ENCODE results near the gene GALNT9.
"Not testable (repeated sequence)": the region's sequence is repeated elsewhere in the genome, so short reads cannot be mapped to it uniquely, and the experiment has no call there.

The GALNT9 gene

DNA sequence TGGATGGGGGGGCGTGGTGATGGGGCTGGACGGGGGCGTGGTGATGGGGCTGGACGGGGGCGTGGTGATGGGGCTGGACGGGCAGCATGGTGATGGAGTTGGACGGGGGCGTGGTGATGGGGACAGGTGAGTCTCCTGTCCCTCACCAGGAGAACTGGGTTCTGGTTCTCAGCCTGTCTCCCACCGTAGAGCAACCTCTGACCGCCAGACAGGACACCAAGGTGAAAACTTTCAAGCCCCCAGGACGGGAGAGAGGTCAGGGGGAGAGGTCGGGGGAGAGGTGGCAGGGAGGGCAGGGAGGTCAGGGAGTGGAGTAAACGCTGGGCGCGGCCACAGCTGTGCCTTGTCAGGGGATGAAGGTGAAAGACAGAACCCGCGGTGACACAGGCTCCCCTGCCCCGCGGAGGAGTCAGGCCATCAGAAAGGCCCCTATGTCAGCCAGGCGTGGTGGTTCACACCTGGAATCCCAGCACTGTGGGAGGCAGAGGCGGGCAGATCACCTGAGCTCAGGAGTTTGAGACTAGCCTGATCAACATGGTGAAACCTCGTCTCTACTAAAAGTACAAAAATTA, 84.6 kb downstream of the GALNT9 start:
- in situ Hi-C loops (cut with HindIII; ENCODE audit: low sequenced_read_pairs) = no loop called here
- DNase-seq (ENCODE audit: low read depth) = no peak
- H3K4me3 ChIP-seq (ENCODE audit: low read depth, low read length) = no peak overlapping the region
- no peak for TF ChIP-seq CTCF (IDR thresholded peaks at IDR 0.05; ENCODE audit: low read depth, low read length, missing control alignments)

GRCh38 chr12:132243596-132244310, 85.6 kb downstream of the GALNT9 start:
- in situ Hi-C loops (cut with HindIII; ENCODE audit: low sequenced_read_pairs) = no loop called here
- H3K4me3 ChIP-seq (ENCODE audit: low read depth, low read length) = no peak overlapping the region
- no peak for TF ChIP-seq CTCF (IDR thresholded peaks at IDR 0.05; ENCODE audit: low read depth, low read length, missing control alignments)
- DNase-seq (ENCODE audit: low read depth) = no peak

GRCh38 chr12:132243171-132243570, 86.2 kb downstream of the GALNT9 start:
- H3K4me3 ChIP-seq (ENCODE audit: low read depth, low read length); in situ Hi-C loops (cut with HindIII; ENCODE audit: low sequenced_read_pairs); DNase-seq (ENCODE audit: low read depth): not testable (repeated sequence)

DNA sequence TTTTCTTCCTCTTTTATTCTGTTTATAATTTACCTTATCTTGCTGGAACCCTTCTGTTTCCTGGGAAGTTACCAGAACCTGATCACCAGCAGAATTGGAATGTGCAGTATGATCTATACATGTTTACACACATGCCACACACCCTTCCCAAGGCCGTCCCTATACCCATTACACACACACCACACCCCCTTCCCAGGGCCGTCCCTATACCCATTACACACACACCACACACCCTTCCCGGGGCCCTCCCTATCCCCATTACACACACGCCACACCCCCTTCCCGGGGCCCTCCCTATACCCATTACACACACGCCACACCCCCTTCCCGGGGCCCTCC, 88.8 kb downstream of the GALNT9 start:
- H3K4me3 ChIP-seq (ENCODE audit: low read depth, low read length); DNase-seq (ENCODE audit: low read depth); in situ Hi-C loops (cut with HindIII; ENCODE audit: low sequenced_read_pairs): not testable (repeated sequence)

DNA sequence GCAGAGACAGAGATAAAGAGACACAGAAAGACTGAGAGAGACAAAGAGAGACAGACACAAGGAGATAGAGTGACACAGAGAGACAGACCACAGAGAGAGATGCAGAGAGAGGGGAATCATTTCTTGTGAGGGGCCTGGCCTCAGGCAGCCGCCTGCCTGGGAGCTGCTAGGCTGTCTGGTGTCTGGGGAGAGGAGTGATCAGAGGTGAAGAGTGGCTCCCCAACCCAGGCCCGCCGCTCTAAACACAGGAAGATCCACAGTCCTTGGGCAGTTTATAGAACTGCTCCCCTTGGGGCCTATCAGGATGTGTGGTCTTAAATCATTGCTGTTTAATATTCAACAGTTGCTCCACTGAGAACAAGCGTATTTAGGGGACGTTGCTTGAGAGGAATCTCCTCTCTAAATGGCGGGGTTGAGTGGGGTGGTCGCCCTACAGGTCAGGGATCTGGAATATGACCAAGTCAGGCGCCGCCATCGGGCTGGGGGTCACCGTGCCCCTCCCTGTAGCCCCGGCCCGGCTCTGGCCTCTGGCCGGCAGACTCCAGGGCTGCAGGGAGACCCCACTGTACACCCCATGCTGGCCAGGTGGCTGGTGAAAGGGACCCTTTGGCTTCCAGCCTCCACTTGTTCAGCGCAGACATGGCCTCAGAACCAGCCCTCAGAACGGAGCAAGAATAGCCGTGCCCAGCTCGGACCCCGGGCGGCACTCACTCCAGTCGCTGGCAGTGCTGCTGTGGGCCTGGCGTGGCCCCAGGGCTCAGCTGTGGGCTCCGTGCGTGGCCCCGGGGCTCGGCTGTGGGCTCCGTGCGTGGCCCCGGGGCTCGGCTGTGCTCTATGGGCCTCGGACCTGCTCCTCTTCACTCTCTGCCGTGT, 89.4 kb downstream of the GALNT9 start:
- H3K4me3 ChIP-seq (ENCODE audit: low read depth, low read length) = no peak overlapping the region
- no peak for DNase-seq (ENCODE audit: low read depth)
- no peak for TF ChIP-seq CTCF (IDR thresholded peaks at IDR 0.05; ENCODE audit: low read depth, low read length, missing control alignments)
- in situ Hi-C loops (cut with HindIII; ENCODE audit: low sequenced_read_pairs) = no loop called here

DNA sequence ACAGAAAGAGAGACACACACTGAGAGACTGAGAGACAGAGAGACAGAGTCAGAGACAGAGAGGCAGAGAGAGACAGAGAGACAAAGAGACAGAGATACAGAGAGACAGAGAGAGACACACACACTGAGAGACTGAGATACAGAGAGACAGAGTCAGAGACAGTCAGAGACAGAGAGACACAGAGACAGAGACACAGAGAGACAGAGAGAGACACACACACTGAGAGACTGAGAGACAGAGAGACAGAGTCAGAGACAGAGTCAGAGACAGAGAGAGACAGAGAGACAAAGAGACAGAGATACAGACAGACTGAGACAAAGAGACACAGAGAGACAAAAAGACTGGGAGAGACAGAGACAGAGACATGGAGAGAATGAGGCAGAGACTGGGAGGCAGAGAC, 90.0 kb downstream of the GALNT9 start:
- TF ChIP-seq CTCF (IDR thresholded peaks at IDR 0.05; ENCODE audit: low read depth, low read length, missing control alignments) = no peak
- in situ Hi-C loops (cut with HindIII; ENCODE audit: low sequenced_read_pairs) = no loop called here
- DNase-seq (ENCODE audit: low read depth) = no peak

GRCh38 chr12:132238884-132239283, 90.5 kb downstream of the GALNT9 start:
- DNase-seq (ENCODE audit: low read depth) = no peak
- TF ChIP-seq CTCF (IDR thresholded peaks at IDR 0.05; ENCODE audit: low read depth, low read length, missing control alignments) = no peak
- in situ Hi-C loops (cut with HindIII; ENCODE audit: low sequenced_read_pairs) = no loop called here
- H3K4me3 ChIP-seq (ENCODE audit: low read depth, low read length) = no peak overlapping the region

More for the DNA sequence above, 90.0 kb downstream of the GALNT9 start:
- no peak overlapping the region for H3K4me3 ChIP-seq (ENCODE audit: low read depth, low read length)
